Activated CD4-positive, CD25-positive, alpha-beta regulatory T cell treated with anti-CD3 and anti-CD28 coated beads, Interleukin-2, amount 50 U/mL, for 24 hours (primary cell): ENCODE measurements around the gene CCNI.
"Not testable (repeated sequence)": the region's sequence is repeated elsewhere in the genome, so short reads cannot be mapped to it uniquely, and the experiment has no call there.

ENCODE experiments used
- ATAC-seq, 2 donors: fragments of 150-1000 bp; cut with Tn5 transposase; one replicate each; pipeline ENCODE4 v1.10.0; 2021; ENCODE audit warnings: mild to moderate bottlenecking in 1 of 2, moderate library complexity in 1 of 2

CCNI gene, protein sequence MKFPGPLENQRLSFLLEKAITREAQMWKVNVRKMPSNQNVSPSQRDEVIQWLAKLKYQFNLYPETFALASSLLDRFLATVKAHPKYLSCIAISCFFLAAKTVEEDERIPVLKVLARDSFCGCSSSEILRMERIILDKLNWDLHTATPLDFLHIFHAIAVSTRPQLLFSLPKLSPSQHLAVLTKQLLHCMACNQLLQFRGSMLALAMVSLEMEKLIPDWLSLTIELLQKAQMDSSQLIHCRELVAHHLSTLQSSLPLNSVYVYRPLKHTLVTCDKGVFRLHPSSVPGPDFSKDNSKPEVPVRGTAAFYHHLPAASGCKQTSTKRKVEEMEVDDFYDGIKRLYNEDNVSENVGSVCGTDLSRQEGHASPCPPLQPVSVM

DNA sequence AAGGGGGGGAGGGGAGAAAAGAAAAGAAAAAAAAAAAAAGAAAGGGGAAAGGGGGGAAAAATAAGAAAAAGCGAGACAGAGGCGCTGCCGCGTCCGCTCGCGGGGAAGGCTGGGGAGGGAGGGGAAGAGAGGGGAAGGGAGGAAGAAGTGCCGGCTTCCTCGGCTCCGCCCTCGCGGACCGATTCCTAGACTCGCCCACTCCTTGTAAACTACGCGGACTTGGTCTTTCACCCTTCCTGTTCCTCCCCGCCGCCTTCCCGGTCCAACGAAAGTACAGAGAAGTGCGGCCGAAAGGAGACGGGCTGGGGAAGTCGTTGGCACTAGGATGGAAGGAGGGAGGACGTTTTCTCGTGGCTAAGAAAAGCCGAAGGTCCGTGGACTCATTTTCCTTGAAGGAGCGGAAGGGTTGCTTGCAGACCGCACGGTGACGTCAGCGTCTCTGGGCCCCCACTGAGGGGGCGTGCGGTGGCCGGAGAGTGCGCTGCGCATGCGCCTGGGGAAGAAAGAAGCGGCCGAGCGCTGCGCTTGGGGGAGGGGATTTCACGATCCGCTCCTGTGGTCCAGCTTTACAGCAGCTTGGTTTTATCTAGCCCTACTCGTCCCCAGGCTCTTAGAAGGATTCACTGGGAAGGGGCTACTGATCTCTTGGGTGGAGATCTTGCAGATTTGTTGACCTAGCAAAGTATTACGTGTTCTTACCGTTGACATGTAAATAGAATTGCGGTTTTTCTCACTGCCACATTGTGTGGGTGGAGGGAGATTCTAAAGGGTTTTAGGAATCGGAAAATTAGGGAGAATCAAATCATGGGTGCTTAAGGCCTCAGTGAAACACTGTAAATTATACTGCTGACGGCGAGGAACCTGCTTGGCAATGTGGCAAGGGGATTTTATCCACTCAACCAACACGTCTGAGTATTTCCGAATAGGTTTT lies at the start of gene CCNI:
Gene CCNI, minus strand, starts transcription at position 121 of the 931 bp plus-strand sequence. CDS start 9,627 bp downstream, outside the sequence.
- ATAC-seq = peak; percentile 64 to 68

DNA sequence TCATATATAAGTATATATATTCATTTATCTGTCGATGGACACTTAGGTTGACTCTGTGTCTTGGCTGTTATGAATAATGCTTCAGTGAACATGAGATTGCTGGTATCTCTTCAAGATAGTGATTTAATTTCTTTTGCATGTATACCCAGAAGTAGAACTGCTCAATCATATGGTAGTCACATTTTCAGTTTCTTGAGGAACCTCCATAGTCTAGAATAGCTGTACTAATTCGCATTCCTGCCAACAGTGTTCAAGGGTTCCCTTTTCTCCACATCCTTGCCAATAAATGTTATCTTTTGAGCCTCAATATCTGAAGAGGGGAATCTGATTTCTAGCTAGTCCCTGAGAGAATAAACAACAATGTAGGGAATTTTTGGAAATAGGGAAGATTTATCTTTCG lies 48.8 kb upstream of the CCNI start:
- no peak for ATAC-seq

DNA sequence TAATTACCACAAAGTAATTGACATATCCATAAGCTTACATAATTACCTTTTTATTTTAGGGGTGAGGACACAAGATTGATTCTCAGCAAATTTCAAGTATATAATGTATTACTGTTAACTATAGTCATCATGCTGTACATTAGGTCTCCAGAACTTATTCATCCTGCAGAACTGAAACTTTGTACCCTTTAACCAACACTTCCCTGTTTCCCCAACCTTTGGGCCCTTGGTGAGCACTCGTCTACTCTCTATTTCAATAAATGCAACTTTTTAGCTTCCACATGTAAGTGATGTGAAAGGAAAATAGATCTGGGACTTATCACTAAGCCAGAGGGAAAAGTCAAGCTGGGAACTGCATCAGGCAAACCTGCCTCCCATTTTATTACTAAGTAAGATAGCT lies 47.6 kb upstream of the CCNI start:
- ATAC-seq = no peak

DNA sequence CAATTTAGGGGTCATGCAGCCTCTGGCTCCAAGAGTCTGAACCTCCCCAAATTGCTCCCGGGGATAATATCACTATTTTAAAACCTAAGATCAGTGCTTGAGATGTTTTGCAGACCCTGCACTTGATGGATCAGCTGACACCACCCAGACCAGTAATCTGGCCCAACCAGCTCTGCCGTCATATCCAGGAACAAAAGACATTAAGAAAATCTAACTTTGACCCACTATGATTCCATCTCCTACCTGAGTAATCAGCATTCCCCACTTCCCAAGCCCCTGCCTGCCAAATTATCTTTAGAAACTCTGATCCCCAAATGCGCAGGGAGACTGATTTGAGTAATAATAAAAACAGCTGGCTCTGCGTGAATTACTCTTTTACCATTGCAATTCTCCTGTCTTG lies 46.9 kb upstream of the CCNI start:
- ATAC-seq = no peak

DNA sequence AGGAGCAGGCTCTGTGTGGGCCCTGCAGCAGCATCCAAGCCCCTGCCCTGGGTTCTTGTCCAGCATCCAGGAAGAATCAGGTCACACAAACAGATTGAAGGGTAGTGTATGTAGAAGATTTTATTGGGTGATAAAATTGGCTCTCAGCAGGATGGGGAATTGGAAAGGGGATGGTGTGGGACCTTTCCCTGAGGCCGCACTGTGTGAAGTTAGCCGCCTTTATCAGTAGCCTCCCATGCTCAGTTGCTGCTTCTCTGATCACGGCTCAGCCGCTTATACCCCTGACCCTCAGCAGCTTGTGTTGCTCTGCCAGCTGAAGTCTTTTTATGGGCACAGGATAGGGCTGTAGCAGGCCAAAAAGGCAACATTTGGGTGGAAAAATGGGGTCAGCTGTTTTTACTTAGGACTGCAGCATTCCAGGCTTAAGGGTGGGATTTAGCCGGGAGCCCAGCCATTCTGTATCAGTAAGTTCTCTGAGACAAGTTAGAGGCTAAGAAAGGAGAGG lies 46.0 kb upstream of the CCNI start:
- no peak for ATAC-seq

DNA sequence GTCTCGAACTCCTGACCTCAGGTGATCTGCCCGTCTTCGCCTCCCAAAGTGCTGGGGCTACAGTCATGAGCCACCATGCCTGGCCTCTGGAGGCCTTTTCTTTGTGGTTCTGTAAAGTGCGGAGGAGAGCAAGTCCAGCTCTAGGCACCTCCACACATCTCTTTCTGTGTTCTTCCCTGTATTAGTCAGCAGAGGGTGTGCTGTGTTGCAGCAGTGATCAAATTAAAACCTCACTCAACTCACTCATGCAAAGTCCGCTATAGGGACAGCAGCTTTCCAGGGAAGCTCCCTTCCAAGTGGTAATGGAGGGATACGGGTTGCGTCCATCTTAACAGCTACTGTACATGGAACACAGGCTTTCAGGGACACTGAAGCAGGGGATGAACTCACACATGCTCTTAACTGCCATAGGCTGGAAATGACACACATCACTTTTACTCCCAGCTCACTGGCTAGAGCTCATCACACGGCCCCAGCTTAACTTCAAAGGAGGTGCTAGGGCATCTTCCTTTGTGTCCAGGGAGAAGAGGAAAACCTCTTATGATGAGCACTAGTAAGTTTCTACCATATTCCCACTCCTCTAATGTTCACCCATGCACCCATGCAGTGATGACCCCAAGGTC lies 45.2 kb upstream of the CCNI start:
- ATAC-seq = peak in 1 of 2 donors; percentile 27

DNA sequence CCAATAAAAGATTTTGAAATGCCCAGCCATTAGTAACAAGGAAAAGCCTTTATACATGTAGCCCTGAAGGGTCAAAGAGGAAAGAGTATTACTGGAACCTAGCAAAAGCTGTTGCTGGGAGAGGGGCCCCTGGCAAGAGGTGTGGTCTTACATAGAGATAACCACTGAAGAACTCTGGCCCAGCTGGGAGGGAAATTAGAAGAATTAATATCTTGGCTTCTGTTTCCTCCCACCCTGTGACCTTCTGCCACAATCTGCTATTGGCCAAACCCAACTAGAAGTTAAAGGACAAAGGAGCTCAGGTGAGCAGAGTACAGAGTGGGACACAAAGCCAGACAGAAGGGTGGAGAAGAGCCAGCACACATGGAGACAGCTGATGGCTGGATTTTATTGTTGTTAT lies 41.9 kb upstream of the CCNI start:
- no peak for ATAC-seq

DNA sequence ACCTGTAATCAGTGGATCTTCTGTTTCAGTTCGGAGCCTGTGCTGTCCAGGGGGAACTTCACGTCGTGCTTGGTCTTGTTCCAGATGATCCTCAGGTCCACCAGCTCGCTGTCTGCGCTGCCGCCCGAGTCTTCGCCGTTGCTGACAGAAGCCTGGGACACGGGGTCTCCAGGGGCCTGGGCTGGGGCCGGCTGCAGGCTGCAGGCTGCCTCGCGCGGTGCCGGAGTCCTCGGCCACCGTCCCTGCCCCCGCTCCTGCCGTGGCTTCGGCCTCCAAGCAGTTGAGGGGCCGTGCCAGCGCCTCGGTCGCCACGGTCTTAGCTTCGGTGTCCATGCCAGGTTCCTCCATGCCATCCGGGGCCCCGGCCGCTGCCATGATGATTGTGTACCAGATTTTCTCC lies 37.3 kb upstream of the CCNI start:
- ATAC-seq = no peak

DNA sequence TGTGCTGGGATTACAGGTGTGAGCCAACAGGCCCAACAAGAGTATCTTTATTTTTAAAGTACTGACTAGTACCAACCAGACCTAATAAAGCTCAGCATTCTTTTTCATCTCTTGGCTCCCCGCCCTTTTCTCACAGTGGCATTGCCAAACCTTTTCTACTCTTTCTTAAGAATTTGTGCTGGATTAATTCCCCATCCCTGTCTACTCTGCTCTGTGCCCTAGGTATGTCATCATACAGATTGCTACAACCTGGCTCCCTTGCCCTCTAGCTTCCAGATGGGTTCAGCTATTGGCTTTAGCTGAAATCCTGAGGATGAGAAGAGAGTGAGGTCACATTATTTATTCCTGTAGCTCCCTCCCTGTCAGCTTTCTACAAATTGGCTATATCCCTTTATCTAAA lies 34.9 kb upstream of the CCNI start:
- ATAC-seq = no peak

DNA sequence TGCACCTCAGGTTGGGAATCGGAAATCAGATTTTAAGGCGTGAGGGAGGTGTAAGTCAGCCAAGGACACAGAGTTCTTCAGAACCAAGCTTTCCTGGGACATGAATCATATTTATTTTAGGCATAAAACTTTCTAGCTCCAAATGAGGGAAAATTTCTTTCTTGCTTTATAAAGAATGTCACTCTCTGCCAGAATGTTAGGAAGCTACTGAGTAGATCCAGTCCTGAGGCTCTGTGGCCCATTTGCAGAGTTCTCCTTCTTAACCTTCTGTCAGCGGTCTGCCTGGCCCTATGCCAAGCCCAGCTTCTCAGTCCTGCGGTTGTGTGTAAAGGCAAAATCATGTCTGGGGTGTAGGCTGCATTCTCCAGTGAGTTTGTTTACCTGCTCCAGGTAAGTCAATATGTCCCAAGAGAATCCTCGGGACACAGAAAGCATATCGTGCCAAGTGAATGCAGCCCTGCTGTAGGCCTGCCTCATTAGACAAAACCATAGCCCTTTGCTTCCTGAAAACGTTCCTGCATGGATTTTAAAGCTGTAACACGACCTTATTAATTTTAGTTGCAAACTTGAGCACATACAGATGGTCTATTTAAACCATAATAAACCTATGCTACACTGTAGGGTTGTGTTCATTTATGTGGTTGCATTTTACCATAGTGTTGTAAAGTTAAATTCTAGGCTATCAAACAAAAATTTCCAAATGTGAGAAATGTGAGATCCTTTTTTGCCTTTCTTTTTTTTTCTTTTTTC lies 29.2 kb upstream of the CCNI start:
- ATAC-seq = no peak

DNA sequence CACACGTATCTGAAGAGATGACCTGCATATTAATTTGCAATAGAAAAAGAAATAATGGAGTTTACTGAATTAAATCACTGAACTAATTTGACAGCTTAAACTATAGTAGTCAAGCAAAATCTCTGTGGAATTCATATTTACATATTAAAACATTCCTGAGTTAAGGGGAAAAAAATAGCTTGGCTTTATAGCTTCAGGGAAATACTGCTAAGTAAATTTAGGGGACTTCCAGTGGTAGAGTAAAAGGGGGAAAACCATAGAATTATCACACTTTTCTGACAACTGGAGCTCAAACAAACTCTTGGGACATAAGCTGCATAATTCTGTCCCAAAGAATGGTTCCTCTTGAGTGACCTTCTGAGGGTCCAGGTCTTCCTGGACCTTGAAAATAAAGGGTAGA lies 28.6 kb upstream of the CCNI start:
- no peak for ATAC-seq

DNA sequence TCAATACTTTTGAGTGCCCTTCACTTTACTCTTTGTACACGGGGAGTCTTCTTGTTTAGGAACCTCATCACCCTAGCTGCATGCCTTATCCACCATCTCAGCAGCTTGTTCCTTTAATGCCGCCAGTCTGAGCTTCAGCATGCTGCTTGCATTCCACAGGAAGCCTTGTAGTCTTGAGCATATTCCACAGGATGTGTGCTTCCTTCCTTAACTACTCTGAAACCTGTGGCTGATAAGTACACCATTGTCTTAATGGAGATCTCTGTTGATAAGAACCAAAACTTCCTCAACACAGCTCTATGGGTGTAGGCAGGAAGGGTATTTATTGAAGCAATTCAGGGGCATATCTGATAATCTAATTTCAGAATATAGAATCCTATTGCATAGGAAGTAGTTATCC lies 24.4 kb upstream of the CCNI start:
- no peak for ATAC-seq

DNA sequence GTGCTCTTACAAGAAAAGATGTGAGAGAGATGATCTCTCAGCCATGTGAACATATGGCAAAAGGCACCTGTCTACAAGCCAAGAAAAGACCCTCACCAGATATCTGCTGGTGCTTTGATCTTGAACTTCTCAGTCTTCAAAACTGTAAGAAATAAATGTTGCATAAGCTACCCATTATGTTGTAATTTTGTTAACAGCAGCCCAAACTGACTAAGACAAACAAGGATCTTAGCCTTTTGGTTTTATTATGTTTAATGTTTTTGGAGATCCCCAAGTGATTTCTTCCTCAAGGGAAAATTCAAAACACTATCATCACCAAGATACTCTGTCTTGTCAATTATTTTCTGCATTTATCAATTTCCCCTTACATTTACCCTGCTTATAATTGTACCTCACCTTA lies 21.8 kb upstream of the CCNI start:
- ATAC-seq = no peak

DNA sequence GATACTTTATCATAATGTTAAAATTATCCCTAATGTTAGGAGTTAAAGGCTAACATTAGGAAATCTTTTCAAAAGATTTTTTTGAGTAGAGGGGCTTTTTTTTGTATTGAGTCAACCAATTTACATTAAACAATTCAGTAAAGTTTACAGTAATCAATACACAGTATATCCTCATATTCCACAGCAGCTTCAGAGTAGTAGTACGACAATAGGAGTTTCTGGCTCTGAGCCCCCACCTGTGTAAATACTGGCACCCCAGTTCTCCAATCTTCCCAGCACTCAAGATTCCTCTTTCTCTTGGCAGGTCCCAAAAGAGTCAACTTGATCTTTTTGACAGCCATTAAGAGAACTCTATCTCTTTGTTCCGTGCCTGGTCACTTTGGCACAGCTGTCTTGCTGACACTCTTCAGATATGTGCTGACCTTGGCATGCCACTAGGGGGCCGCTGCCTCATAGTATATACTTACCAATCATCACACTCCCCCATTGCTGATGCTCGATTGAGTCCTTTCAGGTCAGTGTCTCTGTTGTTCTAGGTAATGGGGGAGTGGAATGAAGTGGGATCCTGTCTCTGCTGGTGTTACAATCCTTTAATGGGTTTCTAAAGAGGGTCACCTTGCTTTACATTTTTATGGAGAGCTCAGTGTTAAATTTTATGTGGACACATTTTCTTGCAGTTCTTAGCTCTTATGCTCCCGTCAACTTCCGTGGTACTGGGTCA lies 19.5 kb upstream of the CCNI start:
- ATAC-seq = peak; percentile 98 to 99

DNA sequence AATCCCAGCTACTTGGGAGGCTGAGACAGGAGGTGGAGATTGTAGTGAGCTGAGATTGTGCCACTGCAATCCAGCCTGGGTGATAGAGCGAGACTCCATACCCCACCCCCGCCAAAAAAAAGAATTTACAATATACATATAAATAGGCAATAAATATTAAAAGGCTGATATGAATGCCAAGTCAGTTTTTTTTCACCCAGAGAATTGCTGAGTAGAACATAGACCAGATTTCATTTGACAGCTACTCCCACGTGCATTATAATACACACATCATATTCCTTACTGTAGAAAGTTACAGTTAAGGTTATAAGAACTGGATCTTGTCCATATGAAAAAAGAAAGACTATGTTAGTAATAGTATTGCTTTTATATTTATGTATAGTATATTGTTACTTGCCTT lies 18.7 kb upstream of the CCNI start:
- no peak for ATAC-seq

DNA sequence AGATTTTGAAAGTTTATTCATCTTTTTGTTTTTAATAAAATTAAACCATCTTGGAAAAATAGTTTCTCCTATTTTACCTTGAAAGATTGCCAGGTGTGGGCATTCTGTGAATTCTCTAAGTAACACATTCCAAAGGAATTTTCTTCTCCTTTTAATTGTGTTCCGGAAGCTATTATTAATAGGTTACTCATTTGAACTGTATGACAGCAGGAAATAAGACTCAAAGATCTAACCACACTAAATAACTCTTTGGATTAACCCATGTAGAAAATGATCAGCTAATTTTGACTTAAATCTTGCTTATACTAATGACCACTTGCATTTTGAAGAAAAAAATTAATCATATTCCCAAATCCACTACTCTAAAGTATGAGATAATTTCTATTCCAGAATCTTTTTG lies 17.6 kb upstream of the CCNI start:
- no peak for ATAC-seq

DNA sequence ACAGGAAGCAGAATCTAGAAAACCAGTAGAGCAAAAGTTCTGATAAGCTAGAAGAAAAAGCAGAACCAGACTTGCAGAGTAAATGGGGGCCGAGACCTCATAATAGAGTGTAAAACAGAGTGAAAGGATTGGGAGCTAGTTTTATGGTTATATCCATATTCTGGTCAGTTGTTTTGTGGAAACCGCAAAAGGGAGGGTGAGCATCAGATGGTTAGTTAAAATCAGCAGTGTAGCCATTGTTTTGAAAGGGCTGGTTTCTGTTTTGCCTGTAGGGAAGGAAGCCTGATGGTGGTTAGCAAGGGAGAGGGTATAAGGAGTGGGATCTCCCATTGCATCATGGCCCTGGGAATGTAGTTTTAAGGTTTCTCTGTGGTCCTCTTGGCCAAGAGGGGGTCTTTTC lies 17.2 kb upstream of the CCNI start:
- ATAC-seq = no peak

DNA sequence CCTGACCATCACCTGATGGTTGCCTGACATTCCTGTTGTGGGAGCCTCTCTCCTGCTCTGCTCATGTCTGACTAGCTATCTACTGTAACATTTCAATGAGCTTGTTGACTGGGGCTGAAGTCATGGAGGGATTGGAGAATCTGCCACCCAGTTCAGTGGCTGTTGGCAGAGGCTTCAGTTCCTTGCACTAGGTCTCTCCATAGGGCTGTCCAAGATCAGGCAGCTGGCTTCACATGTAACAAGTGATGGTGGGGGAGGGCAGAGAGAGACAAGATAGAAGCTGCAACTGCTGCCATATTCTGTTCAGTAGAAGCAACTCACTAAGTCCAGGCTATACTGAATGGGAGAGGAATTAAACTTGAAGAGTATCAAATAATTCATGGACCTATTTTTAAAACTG lies 14.1 kb upstream of the CCNI start:
- ATAC-seq = no peak

DNA sequence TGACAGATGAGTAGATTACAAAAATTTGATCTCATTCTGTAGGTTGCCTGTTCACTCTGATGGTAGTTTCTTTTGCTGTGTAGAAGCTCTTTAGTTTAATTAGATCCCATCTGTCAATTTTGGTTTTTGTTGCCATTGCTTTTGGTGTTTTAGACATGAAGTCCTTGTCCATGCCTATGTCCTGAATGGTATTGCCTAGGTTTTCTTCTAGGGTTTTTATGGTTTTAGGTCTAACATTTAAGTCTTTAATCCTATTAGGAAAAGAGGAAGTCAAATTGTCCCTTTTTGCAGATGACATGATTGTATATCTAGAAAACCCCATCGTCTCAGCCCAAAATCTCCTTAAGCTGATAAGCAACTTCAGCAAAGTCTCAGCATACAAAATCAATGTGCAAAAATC lies 11.2 kb upstream of the CCNI start:
- ATAC-seq = not testable (repeated sequence)

DNA sequence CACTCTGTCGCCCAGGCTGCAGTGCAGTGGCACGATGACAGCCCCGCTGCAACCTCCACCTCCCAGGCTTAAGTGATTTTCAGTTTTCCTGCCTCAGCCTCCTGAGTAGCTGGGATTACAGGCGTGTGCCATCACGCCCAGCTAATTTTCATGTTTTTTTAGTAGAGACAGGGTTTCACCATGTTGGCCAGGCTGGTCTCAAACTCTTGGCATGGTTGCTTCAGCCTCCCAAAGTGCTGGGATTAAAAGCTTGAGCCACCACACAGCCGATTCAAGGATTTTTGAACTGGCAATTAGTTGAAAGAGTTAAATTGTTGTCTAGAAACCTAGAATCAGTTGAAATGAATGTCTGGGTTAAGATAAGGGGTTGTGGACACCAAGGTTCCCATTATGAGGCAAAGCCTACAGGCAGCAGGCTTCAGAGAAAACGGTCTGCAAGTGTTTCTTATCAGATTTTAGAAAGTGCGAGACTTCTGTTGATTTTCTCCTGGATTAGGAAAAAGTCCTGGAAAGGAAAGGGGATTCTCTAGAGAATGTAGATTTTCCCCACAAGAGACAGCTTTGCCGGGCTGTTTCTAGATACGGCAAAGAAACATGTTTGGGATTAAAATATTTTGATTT lies 8.3 kb upstream of the CCNI start:
- ATAC-seq = no peak

DNA sequence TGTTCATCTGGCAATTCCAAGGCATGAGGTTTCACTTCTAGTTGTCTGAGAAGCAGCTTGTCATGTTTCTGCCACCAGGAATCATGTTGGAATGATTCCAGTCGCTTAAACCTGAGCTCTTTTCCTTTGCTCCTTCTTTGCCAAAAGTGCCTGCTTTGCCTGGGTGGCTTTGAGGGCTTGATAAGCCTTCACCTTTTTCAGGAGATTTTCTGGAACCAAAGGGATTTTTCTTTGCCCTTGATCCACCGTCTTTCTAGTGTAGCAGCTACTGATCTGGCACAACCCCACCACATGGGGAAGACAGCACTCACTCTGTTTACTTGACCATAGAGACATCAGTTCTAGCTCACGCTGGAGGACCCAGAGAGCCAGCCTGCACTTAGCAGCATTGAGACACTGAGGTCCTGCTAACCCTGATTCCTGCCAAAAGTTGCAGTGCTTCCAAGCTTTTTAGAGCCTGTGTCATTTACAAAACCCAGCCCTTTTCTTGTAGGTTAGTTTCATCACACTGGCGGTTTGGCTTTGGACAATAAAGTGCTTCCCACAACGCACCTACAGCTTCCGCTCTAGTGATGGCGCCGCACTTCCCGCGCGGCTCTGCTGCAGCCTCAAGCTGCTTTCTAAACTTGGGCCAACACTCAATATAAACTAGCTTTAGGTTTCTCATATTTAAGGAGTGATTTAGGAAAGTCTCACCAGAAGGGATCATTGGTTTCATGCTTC lies 7.3 kb upstream of the CCNI start:
- ATAC-seq = no peak
